HG03521 (cell line): ENCODE results near the gene C22orf42.
"Not testable (repeated sequence)": the region's sequence is repeated elsewhere in the genome, so short reads cannot be mapped to it uniquely, and the experiment has no call there.

Experiments
- ATAC-seq: cut with Tn5 transposase; IDR thresholded peaks from one replicate; pipeline ENCODE4 v1.9.1; 2021; ENCODE audit warnings: mild to moderate bottlenecking, moderate library complexity; ENCODE audit not compliant: unreplicated experiment

C22orf42 gene

DNA sequence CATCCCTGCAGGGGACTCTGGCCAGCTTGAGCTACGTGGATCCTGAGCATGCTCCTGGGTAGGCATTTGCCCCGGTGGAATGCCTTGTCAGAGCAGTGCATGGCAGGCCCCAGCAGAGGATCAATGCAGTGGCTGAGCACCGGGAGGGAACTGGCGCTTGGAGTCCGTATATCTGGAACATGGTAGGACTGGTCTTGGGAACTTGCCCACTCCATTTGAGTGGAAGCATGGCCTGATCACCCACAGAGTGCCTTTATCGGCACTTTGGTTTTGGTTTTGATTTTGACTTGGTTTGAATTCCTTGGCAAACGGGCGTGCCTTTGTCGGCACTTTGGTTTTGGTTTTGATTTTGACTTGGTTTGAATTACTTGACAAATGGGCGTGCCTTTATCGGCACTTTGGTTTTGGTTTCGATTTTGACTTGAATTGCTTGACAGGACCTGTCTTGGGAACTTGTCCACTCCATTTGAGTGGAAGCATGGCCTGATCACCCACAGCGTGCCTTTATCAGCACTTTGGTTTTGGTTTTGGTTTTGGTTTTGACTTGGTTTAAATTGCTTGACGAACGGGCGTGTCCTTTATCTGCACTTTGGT, 21.3 kb downstream of the C22orf42 start:
- ATAC-seq: not testable (repeated sequence)

DNA sequence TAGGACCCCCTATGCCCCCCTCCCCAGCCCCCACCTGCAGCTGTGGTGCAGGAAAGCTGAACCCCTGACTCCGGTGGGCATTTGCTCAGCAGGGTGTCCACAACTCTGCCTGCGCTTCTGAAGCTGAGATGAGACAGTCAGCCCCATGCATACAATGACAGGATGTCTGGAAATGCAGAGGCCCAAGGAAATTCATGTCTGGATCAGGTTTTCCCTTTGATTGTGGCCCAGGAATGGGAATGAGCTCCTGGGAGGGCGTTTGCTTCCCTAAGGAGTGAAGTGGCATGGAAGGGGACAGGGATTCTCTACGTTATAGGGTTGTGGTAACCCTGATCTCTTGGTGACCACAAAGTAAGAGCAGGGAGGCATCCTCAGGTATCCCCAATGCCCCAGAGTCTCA, 22.2 kb downstream of the C22orf42 start:
- ATAC-seq: not testable (repeated sequence)

DNA sequence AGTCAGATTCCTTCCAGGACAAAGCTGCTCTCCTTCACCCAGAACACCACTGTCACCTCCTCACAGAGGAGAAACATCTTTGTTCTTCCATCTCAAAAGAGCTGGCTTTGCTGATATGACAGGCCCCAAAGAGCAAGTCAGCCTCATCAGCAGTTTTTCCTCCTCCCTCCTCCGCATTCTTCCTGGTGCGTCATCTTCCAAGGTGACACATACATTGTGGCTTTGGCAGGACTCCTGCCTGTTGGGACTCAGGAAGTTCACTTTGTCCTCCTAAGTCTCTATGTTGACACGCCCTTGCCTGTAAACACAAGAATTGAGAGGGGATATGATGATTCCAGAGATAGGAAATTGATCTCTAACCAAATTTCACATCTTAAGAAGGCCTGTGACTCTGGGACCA, 23.1 kb downstream of the C22orf42 start:
- ATAC-seq: not testable (repeated sequence)

DNA sequence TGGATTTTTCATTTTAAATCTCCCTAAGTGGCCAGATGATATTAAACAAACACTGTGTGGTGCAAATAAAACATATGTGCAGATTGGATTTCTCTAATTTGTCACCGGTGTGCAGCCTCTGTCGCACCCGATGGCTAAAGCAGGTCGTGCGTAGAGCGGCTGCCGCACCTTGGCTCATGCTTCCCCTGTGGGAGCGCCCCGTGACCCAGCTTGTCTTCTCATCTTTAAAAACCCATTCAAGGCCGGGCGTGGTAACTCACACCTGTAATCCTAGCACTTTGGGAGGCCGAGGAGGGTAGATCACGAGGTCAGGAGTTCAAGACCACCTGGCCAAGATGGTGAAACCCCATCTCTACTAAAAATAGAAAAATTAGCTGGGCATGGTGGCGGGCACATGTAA, 24.3 kb downstream of the C22orf42 start:
- ATAC-seq: not testable (repeated sequence)

DNA sequence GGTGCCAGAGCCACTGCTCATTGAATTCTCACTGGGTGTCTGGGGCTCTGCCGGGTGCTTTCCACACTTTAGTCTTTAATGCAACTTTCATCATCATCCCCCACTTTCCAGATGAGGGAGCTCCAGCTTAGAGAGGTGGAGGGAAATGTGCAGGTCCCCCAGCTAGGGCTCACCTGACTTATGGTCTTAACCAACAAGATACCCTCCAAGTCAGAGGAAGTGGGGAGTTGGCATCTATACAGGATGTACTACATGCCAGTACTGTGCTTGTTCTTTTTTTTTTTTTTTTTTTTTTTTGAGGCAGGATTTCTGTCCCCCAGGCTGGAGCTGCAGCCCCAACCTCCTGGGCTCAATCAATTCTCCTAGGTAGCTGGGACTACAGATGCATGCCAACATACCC, 26.3 kb downstream of the C22orf42 start:
- ATAC-seq: no peak

DNA sequence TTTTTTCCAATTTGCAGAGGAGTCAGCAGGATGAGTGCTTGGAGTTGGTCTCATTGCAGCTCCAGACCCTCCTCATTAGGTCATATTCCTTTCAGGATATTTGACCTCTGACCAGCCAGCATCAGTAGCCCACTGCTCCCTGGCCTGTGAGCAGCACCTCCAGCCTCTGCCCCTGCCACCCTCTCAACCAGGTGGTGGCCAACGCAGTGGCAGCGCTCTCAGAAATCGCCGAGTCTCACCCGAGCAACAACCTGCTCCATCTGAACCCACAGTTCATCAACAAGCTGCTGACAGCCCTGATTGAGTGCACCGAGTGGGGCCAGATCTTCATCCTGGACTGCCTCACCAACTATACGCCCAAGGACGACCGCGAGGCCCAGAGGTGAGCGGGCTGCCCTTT, 27.0 kb downstream of the C22orf42 start:
- no peak for ATAC-seq

DNA sequence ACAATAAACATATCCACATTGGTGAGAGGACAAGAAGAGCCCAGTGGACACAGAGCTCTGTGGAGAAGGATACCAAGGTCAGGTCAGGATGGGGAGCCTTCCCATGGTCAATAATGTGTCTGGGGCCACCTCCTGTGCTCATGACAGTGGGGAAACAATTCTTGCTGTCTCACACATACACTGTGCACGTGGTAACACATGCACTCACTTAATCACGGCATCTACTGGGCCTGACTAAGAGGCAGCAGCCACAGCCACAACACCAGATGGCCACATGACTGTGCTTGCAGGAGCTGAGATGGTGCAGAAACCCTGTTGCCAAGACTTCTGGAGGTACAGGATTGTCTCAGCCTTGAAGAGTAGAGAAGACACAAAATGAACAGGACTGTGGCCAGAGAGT, 28.6 kb downstream of the C22orf42 start:
- ATAC-seq: no peak

DNA sequence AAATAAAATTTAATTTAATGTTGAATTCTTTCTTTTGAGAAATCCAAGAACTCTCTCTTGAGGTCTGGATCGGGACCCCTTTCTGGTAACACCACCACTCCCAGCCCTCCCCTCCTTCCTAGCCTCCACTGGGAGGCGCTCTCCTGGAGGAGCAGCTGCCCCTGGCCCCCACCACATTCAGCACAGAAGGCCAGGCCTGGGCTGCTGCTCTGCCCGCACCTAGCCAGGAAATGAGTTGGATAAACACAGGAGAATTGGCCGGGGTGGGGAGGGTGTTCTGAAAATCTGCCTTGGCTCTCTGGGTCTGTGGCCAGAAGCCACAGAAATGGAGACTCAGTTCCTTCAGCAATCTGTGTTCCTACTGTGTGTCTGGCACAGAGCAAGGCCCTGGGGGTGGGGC, 31.2 kb downstream of the C22orf42 start:
- no peak for ATAC-seq

DNA sequence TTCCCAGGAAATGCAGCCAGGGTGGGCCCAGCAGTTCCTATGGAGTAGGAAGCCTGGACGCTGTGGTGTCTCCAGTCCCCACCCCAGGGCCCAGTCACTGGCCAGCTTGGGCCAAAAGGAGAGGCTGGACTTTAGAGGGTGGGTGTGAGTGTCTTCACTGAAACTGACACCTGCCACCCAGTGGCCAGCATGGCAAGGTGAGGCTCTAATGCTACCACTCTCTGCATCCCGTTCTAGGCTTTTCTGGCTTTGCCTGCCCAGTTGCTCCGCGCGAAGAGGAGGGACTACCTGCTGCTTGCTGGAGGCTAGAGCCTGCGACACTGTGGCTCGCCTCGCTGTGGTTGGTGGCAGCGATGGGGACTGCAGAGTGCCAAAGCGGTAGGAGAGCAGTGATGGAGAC, 35.4 kb downstream of the C22orf42 start:
- no peak for ATAC-seq

DNA sequence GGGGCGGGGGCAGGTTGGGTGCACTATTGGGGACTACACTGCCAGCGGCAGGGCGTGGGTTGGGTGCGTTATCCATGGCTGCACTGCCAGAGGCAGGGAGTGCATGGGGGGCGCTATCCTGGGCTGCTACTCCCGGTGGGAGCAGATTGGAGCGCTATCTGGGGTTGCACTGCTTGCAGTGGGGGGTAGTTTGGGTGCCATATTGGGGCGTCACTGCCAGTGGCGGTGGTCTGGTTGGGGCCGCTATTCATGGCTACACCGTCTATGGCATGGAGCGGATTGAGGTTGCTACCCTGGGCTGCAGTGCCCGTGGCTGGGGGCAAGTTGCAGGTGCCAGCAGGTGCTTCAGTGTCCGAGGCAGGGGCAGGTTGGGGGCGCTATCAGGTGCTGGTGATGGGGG, 36.2 kb downstream of the C22orf42 start:
- ATAC-seq: no peak

DNA sequence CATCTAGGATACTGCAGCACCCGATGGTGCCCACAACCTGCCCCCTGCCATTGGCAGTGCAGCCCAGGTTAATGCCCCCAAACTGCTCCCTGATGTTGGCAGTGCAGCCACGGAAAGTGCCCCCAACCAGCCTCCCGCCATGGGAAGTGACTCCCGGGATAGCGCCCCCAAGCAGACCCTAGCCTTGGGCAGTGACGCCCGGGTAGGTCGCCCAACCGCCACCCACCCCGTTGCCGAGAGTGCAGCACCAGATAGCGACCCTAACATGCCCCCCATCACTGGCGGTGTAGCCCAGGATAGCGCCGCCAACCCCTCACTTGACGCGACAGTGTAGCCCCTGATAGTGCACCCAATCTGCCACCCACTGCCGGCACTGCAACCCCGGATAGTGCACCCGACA, 38.5 kb downstream of the C22orf42 start:
- no peak for ATAC-seq

DNA sequence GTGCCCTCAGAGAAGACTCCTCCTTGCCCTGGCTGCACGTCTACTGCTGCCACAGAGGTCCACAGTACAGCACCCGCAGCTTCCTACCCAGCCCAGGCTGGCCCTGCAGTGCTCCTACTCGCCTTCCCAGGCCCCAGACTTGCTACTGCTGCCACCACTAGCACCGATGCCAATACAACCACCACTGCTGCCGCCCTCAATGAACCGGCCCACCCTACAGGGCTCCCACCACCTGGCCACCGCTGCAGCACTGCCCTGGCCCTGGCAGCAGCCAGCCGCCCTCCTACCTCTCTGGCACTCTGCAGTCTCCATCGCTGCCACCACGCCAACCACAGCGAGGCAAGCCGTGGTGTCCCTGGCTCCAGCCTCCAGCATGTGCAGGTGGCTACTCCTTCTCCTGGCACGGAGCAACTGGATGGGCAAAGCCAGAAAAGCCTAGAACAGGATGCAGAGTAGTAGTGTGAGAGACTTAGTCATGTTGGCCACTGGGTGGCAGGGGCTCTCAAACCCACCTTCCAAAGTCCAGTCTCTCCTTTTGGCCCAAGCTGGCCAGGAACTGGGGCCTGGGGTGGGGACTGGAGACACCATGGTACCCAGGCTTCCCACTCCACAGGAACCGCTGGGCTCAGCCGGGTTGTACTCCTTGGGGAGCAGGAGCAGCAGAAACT, 39.4 kb downstream of the C22orf42 start:
- ATAC-seq: no peak

DNA sequence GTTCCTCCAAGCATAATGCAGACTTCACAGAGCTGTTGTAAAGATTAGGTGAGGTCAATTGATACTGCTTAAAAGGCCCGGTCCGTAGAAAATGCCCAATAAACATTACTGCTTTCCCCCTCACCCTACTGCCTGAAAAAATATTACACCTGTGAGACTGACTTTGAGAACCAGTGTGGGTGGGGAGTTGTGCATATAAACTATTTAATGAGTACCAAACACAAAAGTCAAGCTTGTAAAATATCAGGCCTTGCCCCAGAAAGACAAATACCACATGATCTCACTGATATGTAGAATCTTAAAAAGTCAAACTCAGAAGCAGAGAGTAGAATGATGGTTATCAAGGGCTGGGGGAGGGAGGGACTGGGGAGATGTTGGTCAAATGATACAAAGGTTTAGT, 46.7 kb downstream of the C22orf42 start:
- ATAC-seq: no peak

DNA sequence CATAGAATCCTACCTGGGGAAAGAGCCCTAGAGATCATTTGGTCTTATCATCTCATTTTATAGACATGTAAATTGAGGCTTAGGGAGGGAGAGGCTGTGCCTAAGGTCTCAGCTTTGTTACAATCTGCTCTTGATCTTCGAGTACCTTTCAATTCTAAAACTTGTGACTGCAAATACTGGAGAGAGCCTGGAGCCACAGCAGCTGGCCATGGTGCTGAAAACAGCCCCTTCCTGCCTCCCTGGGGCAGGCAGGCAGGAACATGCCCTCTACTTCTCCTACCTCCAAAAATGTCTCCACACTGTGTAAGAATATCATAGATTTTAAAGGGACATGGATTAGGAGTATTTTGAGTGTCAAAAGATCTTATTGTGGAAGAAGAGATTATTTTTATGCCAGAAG, 52.2 kb downstream of the C22orf42 start:
- no peak for ATAC-seq

DNA sequence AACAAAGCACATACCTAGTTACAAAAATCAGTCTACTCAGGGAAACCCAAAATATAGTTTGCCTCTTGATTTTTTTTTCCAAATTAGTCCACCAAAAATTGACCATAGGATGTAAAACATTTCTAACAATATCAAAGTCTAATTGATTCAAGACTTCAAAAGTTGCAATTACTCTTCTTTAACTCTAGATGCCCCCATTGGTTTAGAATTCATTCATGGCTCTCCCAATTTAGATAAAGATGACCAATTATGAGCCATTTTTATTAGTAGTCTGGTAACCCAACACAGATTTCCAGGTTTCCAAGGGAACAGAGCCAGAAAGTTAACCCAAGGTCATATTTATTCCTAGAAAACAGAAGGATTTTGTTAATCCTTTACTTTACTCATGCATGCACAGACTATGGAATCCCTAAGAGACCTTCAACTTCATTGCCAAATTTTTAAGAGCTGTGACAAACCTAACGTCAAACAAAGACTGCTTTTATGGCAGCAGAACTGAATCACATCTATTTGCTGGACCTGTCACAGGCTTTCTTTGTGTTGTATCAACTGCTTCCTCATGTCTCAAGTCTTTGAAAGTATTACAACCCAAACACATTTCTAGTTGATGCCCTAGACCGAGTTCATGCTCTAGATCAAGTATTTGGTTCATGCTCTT, 55.3 kb downstream of the C22orf42 start:
- no peak for ATAC-seq

DNA sequence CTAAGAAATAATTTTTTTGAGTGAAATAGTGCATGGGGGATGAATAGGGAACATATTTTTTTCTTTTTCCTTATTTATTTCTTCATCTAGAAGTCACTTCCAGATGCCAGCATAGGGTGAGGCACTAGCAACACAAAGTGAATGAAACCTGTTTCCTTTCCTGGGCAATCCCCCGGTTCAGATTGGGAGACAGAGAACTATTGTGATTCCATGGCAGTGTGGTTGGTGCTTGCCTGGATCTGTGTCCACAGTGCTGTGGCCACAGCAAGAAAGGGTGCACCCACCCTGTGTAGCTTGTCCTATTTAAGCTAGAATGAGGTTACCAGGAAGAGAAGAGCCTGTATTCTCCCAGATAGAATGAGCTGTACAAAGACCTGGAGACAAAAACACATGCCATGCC, 58.4 kb downstream of the C22orf42 start:
- no peak for ATAC-seq
